GM21717 (cell line): ENCODE results near the gene RPRD1A.
"Not testable (repeated sequence)": the region's sequence is repeated elsewhere in the genome, so short reads cannot be mapped to it uniquely, and the experiment has no call there.

Experiments
- ATAC-seq: cut with Tn5 transposase; IDR thresholded peaks from one replicate; pipeline ENCODE4 v1.9.1; 2021; ENCODE audit warnings: mild to moderate bottlenecking, moderate library complexity; ENCODE audit not compliant: unreplicated experiment

RPRD1A gene

DNA sequence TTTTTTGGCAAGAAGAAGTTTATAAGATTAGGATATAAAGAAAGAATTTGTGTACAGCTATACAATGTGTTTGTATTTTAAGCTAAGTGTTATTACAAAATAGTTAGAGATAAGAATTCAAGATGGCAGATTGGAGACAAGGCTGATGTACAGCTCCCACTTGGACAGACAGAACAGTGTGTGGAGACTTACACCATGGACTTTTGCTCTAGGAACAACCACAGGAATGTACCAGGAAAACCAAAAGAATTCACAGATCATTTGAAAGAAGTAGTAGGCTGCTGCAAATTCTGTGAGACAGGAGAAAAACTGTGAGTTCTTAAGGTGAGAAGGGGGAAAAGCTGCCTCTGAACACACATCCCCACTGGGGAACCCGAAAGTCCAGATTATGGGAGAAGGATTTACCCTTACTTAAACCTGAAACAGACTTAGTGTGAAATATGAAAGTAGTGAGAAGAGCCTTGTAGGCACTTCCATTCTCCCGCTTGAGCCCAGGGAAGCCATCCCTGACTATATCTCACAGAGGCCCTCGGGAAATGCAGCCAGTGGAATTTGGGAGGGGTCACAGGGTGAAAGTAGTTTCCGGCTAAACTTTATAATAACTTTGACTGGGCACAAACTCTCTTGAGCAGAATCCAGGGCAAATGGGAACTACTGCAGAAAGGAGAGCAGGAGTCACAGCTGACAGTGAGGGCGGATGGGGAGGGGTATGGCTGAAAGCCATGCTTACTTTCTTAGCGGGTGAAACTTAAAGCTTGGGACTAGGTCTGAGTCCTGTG is 11.6 kb upstream of the RPRD1A start:
- no peak for ATAC-seq

- not testable (repeated sequence) for ATAC-seq
These were observed 10.4 kb upstream of the RPRD1A start for GRCh38 chr18:36077764-36078163.

GRCh38 chr18:36075862-36076587 is 8.7 kb upstream of the RPRD1A start:
- no peak for ATAC-seq

GRCh38 chr18:36074435-36074834 is 7.1 kb upstream of the RPRD1A start:
- ATAC-seq: no peak

DNA sequence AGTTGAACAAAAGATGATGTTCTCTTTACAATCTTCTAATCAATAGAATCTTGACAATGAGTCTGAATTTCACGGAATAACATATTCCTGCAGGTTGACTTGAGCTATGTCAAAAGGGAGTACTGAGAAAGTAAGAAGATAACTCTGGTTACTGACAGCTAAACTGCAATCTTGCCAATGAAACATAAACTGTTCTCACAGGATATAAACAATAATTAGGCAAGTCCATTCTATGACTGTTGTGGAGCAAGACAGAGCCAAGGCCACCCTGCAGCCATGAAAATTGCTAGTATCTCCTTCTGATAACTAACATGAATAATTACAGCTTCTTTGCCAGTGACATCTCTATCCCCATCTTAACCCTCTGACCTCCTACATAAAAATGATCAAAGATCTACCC is 6.3 kb upstream of the RPRD1A start:
- ATAC-seq: no peak

- not testable (repeated sequence) for ATAC-seq
These were observed 5.0 kb upstream of the RPRD1A start for GRCh38 chr18:36072406-36072805.

- peak; percentile 6 for ATAC-seq
These were observed 689 bp downstream of the RPRD1A start for GRCh38 chr18:36066686-36067054.

DNA sequence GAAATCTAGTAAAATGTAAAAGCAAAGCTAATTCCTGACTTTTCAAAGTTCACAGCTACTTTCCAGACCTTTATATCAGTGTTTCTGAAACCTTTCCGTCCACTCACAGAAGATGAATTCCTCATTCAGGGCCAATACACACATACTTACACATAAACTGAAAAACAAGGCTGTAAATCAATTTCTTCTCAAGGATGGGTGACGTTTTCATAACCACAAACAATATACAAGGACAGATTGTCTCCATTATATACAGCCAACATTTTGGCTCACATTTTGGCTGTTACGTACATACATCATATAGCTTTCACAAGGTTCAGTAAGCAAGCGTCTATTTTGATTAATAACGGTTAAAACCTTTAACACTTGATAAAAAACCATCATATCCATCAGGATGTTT is 1.4 kb downstream of the RPRD1A start:
- ATAC-seq: no peak

GRCh38 chr18:36064809-36065079 is 2.6 kb downstream of the RPRD1A start:
- ATAC-seq: not testable (repeated sequence)

DNA sequence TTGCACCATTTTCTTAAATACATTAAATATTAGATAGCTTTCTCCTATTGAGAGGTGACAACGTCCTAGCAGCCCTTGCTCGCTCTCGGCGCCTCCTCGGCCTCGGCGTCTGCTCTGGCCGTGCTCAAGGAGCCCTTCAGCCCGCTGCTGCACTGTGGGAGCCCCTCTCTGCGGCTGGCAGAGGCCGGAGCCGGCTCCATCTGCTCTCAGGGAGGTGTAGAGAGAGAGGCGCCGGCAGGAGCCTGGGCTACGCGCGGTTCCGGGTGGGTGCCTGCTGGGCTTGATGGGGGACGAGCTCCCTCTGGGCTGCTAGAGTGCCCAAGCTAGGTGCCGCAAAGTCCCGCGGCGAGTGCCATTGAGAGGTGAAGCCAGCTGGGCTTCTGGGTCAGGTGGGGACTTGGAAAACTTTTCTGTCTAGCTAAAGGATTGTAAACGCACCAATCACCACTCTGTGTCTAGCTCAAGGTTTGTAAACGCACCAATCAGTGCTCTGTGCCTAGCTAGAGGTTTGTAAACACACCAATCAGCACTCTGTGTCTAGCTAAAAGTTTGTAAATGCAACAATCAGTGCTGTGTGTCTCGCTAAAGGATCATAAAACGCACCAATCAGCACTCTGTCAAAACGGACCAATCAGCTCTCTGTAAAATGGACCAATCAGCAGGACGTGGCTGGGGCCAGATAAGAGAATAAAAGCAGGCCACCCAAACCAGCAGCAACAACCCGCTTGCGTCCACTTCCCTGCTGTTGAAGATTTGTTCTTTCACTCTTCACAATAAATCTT is 3.1 kb downstream of the RPRD1A start:
- no peak for ATAC-seq

DNA sequence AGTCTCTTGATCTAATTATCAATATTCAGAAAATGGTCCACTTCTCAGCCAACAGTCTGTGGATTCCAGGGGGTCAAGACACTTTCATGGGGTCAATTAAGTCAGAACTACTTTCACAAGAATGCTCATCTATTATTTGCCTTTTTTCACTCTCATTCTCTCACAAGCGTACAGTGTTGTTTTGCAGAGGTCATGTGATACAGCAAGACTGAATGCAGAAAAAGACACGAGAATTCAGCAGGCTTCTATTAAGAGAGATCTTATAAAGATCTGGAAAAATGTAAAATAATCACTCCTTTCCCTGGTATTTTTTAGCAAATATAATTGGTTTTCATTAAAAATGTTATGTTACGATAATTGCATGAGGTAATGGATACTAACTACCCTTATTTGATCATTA is 8.7 kb downstream of the RPRD1A start:
- no peak for ATAC-seq

GRCh38 chr18:36051760-36052159 is 15.6 kb downstream of the RPRD1A start:
- no peak for ATAC-seq

- no peak for ATAC-seq
These were observed 16.9 kb downstream of the RPRD1A start for GRCh38 chr18:36050479-36050878.

DNA sequence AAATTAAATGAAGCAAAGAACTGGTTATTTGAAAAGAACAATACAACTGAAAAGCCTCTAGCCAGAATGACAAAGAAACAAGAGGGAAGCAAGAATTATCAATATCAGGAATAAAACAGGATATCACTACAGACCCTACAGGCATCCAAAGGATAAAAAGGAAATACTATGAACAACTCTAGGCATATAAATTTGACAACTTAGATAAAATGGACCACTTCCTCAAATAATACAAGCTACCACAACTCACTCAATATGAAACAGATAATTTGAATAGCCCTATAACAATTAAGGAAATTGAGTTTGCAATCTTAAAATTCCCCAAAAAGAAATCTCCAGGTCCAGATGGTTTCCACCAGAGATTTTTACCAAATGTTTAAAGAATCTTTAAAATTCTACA is 19.8 kb downstream of the RPRD1A start:
- ATAC-seq: no peak

DNA sequence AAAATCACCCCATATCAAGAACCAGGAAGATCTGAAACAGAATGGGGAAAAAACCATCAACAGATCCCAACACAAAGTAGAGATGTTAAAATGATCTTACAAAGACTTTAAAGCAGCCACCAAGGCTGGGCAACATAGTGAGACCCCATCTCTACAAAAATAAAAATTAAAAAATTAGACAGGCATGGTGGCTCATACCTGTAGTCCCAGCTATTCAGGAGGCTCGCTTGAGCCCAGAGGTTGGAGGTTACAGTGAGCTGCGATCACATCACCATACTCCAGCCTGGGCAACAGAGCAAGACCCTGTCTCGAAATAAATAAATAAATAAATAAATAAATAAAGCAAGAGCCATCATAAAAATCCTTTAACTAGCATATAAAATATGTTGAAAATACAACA is 20.5 kb downstream of the RPRD1A start:
- ATAC-seq: no peak

DNA sequence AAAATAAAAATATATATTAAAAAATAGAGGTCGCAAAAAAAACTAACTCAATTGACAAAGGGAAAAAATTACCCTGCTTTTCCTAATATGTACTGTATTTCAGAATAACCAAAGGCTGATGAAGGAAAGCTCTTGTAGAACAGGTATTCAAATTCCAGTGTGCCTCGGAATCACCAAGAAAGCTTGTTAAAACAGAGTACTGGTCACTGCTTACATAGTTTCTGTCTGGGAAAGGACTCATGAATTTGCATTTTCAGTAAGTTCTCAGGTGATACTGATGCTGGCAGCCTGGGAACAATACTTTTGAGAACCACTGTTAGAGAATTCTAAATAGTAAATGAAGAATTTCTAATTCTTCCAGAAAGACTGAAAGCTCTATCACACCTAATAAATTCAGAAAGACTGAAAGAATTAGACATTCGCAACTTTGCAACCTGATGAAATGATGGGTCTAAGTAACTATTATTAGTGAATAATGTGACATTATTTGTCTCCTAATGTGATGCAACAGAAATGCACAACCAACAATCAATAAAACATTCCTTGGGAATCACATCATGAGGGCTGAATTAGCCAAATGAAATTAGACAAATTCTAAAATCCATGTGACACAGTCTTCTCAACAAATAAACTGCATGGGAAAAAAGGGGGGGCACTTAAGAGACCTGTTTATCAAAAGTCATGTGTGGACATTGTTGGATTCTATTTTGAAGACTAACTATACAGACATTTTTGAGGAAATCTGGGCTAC is 21.9 kb downstream of the RPRD1A start:
- no peak for ATAC-seq

- no peak for ATAC-seq
These were observed 24.2 kb downstream of the RPRD1A start for GRCh38 chr18:36043153-36043552.

- ATAC-seq: no peak
These were observed 26.2 kb downstream of the RPRD1A start for GRCh38 chr18:36041146-36041545.

GRCh38 chr18:36038102-36038663 is 29.2 kb downstream of the RPRD1A start:
- no peak for ATAC-seq

DNA sequence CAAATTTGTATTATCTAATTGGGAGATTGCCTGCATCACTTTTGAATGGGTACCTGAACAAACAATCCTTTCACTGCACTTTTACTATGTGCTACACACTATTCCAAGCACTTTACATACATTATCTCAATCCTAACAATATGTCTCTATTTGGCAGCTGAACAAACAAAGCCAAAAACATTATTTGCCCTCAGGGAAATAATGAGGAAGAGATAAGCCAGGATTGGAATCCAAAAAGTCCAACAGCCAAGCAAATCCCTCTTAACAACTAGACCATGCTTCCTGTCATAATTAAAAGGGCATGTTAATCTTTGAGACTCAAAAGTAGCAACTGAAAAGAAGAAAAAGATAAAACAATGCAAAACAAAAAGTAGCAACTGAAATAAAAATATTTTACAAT is 32.1 kb downstream of the RPRD1A start:
- no peak for ATAC-seq
